SU-DHL-6 (cell line): Measurements from ENCODE around the gene TMEM239.

ENCODE experiments used
- H2AFZ ChIP-seq: fragments of 200-600 bp; sonication (generic); 2 replicates; pipeline ENCODE4 v1.6.1; 2014; ENCODE audit warnings: low read depth, mild to moderate bottlenecking, moderate library complexity, mixed read lengths, antibody characterized with exemption, low read length; ENCODE audit not compliant: severe bottlenecking
- H3F3A ChIP-seq: fragments of 200-600 bp; shearing (Covaris generic); 2 replicates; pipeline ENCODE4 v1.6.0; 2016; ENCODE audit warnings: antibody characterized with exemption, mild to moderate bottlenecking; ENCODE audit not compliant: insufficient read depth
- H3K27ac ChIP-seq: fragments of 200-600 bp; sonication (generic); 2 replicates; pipeline ENCODE4 v1.5.1; 2016; ENCODE audit warnings: low read depth, mild to moderate bottlenecking, low read length, moderate library complexity, mixed read lengths
- H3K27me3 ChIP-seq: fragments of 200-600 bp; sonication (generic), shearing (Covaris generic); 2 replicates; pipeline ENCODE4 v1.6.0; 2014; ENCODE audit warnings: mild to moderate bottlenecking, low read length
- H3K36me3 ChIP-seq: fragments of 200-600 bp; sonication (generic); 2 replicates; pipeline ENCODE4 v1.6.1; 2014; ENCODE audit warnings: mild to moderate bottlenecking, low read length, mixed read lengths
- H3K4me2 ChIP-seq: fragments of 300-600, 200-600 bp; shearing (Covaris generic), sonication (generic); 2 replicates; pipeline ENCODE4 v1.6.0; 2014; ENCODE audit warnings: low read length, low read depth, mild to moderate bottlenecking; ENCODE audit not compliant: poor library complexity, severe bottlenecking
- H3K4me3 ChIP-seq: fragments of 200-600 bp; sonication (generic); 2 replicates; pipeline ENCODE4 v1.5.1; 2014; ENCODE audit warnings: antibody characterized with exemption, low read length, mild to moderate bottlenecking, mixed read lengths; ENCODE audit not compliant: insufficient read depth, poor library complexity, severe bottlenecking
- H3K79me2 ChIP-seq: fragments of 200-600 bp; sonication (generic); 2 replicates; pipeline ENCODE4 v1.6.1; 2014; ENCODE audit warnings: mild to moderate bottlenecking, low read length, moderate library complexity; ENCODE audit not compliant: insufficient read depth
- H3K9ac ChIP-seq: fragments of 200-600 bp; sonication (generic); 2 replicates; pipeline ENCODE4 v1.7.0; 2014; ENCODE audit warnings: mild to moderate bottlenecking, low read length
- H3K9me2 ChIP-seq: fragments of 200-600 bp; sonication (generic); replicated peaks from 2 replicates; pipeline ENCODE4 v1.6.1; 2014; ENCODE audit warnings: low read length; ENCODE audit not compliant: insufficient read depth
- H3K9me3 ChIP-seq: fragments of 200-600 bp; sonication (generic); 2 replicates; pipeline ENCODE4 v1.6.1; 2014; ENCODE audit warnings: low read length, mixed read lengths; ENCODE audit not compliant: insufficient read depth
- H4K20me1 ChIP-seq: fragments of 200-600 bp; sonication (generic); 2 replicates; pipeline ENCODE4 v1.6.1; 2014; ENCODE audit warnings: low read depth, mild to moderate bottlenecking, antibody characterized with exemption, low read length, moderate library complexity, mixed read lengths
- CTCF ChIP-seq: fragments of 200-600 bp; sonication (generic); IDR thresholded peaks from one replicate; pipeline ENCODE4 v1.5.1; 2017; ENCODE audit warnings: antibody characterized with exemption, mild to moderate bottlenecking, low read length, moderate library complexity; ENCODE audit not compliant: insufficient read depth, poor library complexity, severe bottlenecking
- EZH2phosphoT487 ChIP-seq: fragments of 200-600 bp; sonication (generic), shearing (Covaris generic); conservative IDR thresholded peaks from 2 replicates; pipeline ENCODE4 v1.6.1; 2018; ENCODE audit warnings: mild to moderate bottlenecking, antibody characterized with exemption, low read length, moderate library complexity, mixed read lengths

TMEM239 gene

GRCh38 chr20:2840967-2841531 lies 24.9 kb downstream of the TMEM239 start:
- Histone ChIP-seq H3K9ac (peak overlapping the region; percentile 64), H3K9me3 (no peaks in the 10 kb centered on the region), H3K9me2 (no peaks in the 10 kb centered on the region), H2AFZ (peak overlapping the region; percentile 65), H3F3A (no peaks in the 10 kb centered on the region), H3K79me2 (peaks cover 4% of the 10 kb centered on the region; the same call in 1 of the 2 replicates), H3K4me3 (peak overlapping the region; percentile 74), H3K27me3 (no peaks in the 10 kb centered on the region), H3K4me2 (peak overlapping the region; percentile 72), H4K20me1 (no peaks in the 10 kb centered on the region), H3K27ac (no peak overlapping the region), H3K36me3 (no peaks in the 10 kb centered on the region)
- TF ChIP-seq CTCF, result no peak

GRCh38 chr20:2845607-2846006 lies 29.4 kb downstream of the TMEM239 start:
- no peak overlapping the region for H3K27ac ChIP-seq
- H3K36me3 ChIP-seq, result no peaks in the 10 kb centered on the region
- TF ChIP-seq EZH2phosphoT487 (no peak), CTCF (no peak)
- H4K20me1 ChIP-seq, result no peaks in the 10 kb centered on the region
- no peaks in the 10 kb centered on the region for H3K9me2 ChIP-seq
- no peak overlapping the region for H3K4me3 ChIP-seq
- no peak overlapping the region for H3K4me2 ChIP-seq
- no peaks in the 10 kb centered on the region for H3K27me3 ChIP-seq
- H3F3A ChIP-seq, result no peaks in the 10 kb centered on the region
- peaks cover 4% of the 10 kb centered on the region; the same call in 1 of the 2 replicates for H3K79me2 ChIP-seq
- no peaks in the 10 kb centered on the region for H3K9me3 ChIP-seq
- no peak overlapping the region for H2AFZ ChIP-seq
- H3K9ac ChIP-seq, result no peak overlapping the region

- Histone ChIP-seq H3K79me2 (no peaks in the 10 kb centered on the region), H3K4me3 (no peak overlapping the region), H3K9ac (no peak overlapping the region), H3K27ac (no peak overlapping the region), H3K27me3 (no peaks in the 10 kb centered on the region), H3F3A (no peaks in the 10 kb centered on the region), H2AFZ (no peak overlapping the region), H3K36me3 (no peaks in the 10 kb centered on the region), H4K20me1 (no peaks in the 10 kb centered on the region), H3K9me3 (no peaks in the 10 kb centered on the region), H3K4me2 (no peak overlapping the region), H3K9me2 (no peaks in the 10 kb centered on the region)
- no peak for TF ChIP-seq CTCF
Observed at GRCh38 chr20:2846698-2847097, 30.5 kb downstream of the TMEM239 start.
